H1 (cell line): Measurements from ENCODE around the gene KCNJ12. TPM values are rescaled to one million over a fixed set of nuclear protein-coding genes. Genes with fewer than 3 reads are reported as not detected.
A peak's percentile ranks its signal among the peaks of the same experiment; 100 is the strongest.

Experiments
- CTCF ChIA-PET: fragments of 300-600 bp; sonication (Branson Sonifier 250); formaldehyde crosslinking; loops from one replicate; lab custom pipeline; 2021; ENCODE audit not compliant: partially characterized antibody; lab: Charles Lee
- POLR2A ChIA-PET: fragments of 300-600 bp; sonication (Branson Sonifier 250); formaldehyde crosslinking; loops from one replicate; lab custom pipeline; 2021; ENCODE audit warnings: inconsistent platforms; ENCODE audit not compliant: partially characterized antibody; lab: Charles Lee
- DNase-seq, 2 experiments: peaks; one replicate each; pipeline versions ENCODE4 v3.0.0 to v3.0.0-alpha.2; 2010 to 2022; ENCODE audit warnings: low spot score in 2 of 2, low read depth in 1 of 2, mixed read lengths in 1 of 2
- FAIRE-seq: peaks from 2 replicates; lab custom pipeline; 2011; peaks lifted over from hg19 to GRCh38; lab: Jason Lieb, UNC
- H2AFZ ChIP-seq: 2 replicates; pipeline ENCODE4 v1.8.1; 2012; ENCODE audit warnings: low read length, inconsistent platforms
- H2AK5ac ChIP-seq: 2 replicates; pipeline ENCODE4 v1.6.1; 2013; ENCODE audit warnings: low read depth, low read length
- H2BK120ac ChIP-seq: replicated peaks from 2 replicates; pipeline ENCODE3; 2013; ENCODE audit warnings: low read depth, low read length, inconsistent platforms
- H2BK12ac ChIP-seq: 2 replicates; pipeline ENCODE4 v1.6.1; 2013; ENCODE audit warnings: low read depth, low read length
- H2BK15ac ChIP-seq: 2 replicates; pipeline ENCODE4 v1.6.1; 2013; ENCODE audit warnings: low read length
- H2BK20ac ChIP-seq: 2 replicates; pipeline ENCODE4 v1.6.1; 2013; ENCODE audit warnings: low read length
- H2BK5ac ChIP-seq: 2 replicates; pipeline ENCODE4 v1.6.1; 2013; ENCODE audit warnings: low read depth, low read length
- H3K14ac ChIP-seq: 2 replicates; pipeline ENCODE4 v1.6.1; 2013; ENCODE audit warnings: inconsistent platforms; ENCODE audit not compliant: insufficient read length
- H3K18ac ChIP-seq: 2 replicates; pipeline ENCODE4 v1.6.1; 2013; ENCODE audit warnings: low read length; ENCODE audit errors: extremely low read depth
- H3K23ac ChIP-seq: 2 replicates; pipeline ENCODE4 v1.6.1; 2013; ENCODE audit warnings: inconsistent platforms; ENCODE audit not compliant: insufficient read length
- H3K23me2 ChIP-seq: 2 replicates; pipeline ENCODE4 v1.6.1; 2013; ENCODE audit warnings: low read depth, low read length
- H3K27ac ChIP-seq: 2 replicates; pipeline ENCODE4 v1.6.1; 2011; ENCODE audit warnings: low read depth, low read length, inconsistent platforms
- H3K27me3 ChIP-seq, 4 experiments: replicated peaks in 1 of 4; 1 replicate in 1 of 4; 2 replicates in 3 of 4; pipeline versions ENCODE4 v1.6.1 to v1.8.1; 2011 to 2013; ENCODE audit warnings: low read length in 3 of 4, mild to moderate bottlenecking in 3 of 4, inconsistent platforms in 2 of 4, mixed read lengths in 2 of 4, moderate library complexity in 1 of 4; ENCODE audit not compliant: control insufficient read depth in 3 of 4, insufficient read depth in 3 of 4; ENCODE audit errors: extremely low read depth in 1 of 4
- H3K36me3 ChIP-seq, 4 experiments: 2 replicates each; pipeline versions ENCODE4 v1.6.1 to v1.8.1; 2011 to 2013; ENCODE audit warnings: mild to moderate bottlenecking in 4 of 4, low read length in 3 of 4, moderate library complexity in 2 of 4, control low read depth in 1 of 4, inconsistent platforms in 1 of 4; ENCODE audit not compliant: insufficient read depth in 4 of 4, control insufficient read depth in 2 of 4
- H3K4ac ChIP-seq: replicated peaks from 2 replicates; pipeline ENCODE3; 2013; ENCODE audit warnings: low read length, low read depth, mixed read lengths, inconsistent platforms; ENCODE audit not compliant: insufficient read length
- H3K4me1 ChIP-seq, 4 experiments: replicated peaks in 1 of 4; 1 replicate in 1 of 4; 2 replicates in 3 of 4; pipeline versions ENCODE4 v1.6.1 to v1.8.1; 2011 to 2013; ENCODE audit warnings: low read length in 3 of 4, inconsistent platforms in 2 of 4, mixed read lengths in 1 of 4; ENCODE audit not compliant: insufficient read depth in 4 of 4, control insufficient read depth in 3 of 4
- H3K4me2 ChIP-seq, 2 experiments: 2 replicates each; pipeline versions ENCODE4 v1.6.1 to v1.8.1; 2011 to 2013; ENCODE audit warnings: low read depth in 2 of 2, low read length in 2 of 2, control low read depth in 1 of 2, inconsistent platforms in 1 of 2, mild to moderate bottlenecking in 1 of 2; ENCODE audit not compliant: insufficient read depth in 1 of 2
- H3K4me3 ChIP-seq, 4 experiments: fragments of 200-600, 300-600 bp in 1 of 4; sonication (generic), shearing (Covaris generic), sonication (Bioruptor Twin) in 1 of 4; 2 replicates each; pipeline versions ENCODE4 v1.5.1 to v1.8.1; 2011 to 2016; ENCODE audit warnings: low read length in 4 of 4, low read depth in 3 of 4, control low read depth in 2 of 4, inconsistent platforms in 2 of 4, mild to moderate bottlenecking in 2 of 4, mixed read lengths in 1 of 4, moderate library complexity in 1 of 4; ENCODE audit not compliant: insufficient read depth in 2 of 4; ENCODE audit errors: extremely low read depth in 1 of 4
- H3K56ac ChIP-seq: replicated peaks from 2 replicates; pipeline ENCODE3; 2013; ENCODE audit warnings: low read depth, mild to moderate bottlenecking, mixed read lengths, low read length, inconsistent platforms; ENCODE audit not compliant: insufficient read length
- H3K79me1 ChIP-seq: 2 replicates; pipeline ENCODE4 v1.6.1; 2013; ENCODE audit warnings: low read depth, low read length, control low read depth
- H3K79me2 ChIP-seq, 2 experiments: 2 replicates each; pipeline versions ENCODE4 v1.6.1 to v1.8.1; 2012 to 2013; ENCODE audit warnings: low read length in 2 of 2, mild to moderate bottlenecking in 2 of 2, inconsistent platforms in 1 of 2; ENCODE audit not compliant: insufficient read depth in 2 of 2, control insufficient read depth in 1 of 2
- H3K9ac ChIP-seq, 4 experiments: replicated peaks in 1 of 4; 1 replicate in 1 of 4; 2 replicates in 3 of 4; pipeline versions ENCODE4 v1.6.1 to v1.8.1; 2011 to 2013; ENCODE audit warnings: low read depth in 3 of 4, low read length in 3 of 4, control low read depth in 2 of 4, mild to moderate bottlenecking in 2 of 4, moderate library complexity in 2 of 4, inconsistent platforms in 1 of 4; ENCODE audit errors: extremely low read depth in 1 of 4
- H3K9me3 ChIP-seq, 2 experiments: 2 replicates each; pipeline versions ENCODE4 v1.6.1 to v1.8.1; 2012 to 2013; ENCODE audit warnings: mild to moderate bottlenecking in 2 of 2, moderate library complexity in 2 of 2, control low read depth in 1 of 2, inconsistent platforms in 1 of 2, low read depth in 1 of 2, low read length in 1 of 2, mixed read lengths in 1 of 2; ENCODE audit not compliant: insufficient read depth in 2 of 2
- H4K20me1 ChIP-seq, 2 experiments: replicated peaks in 1 of 2; 2 replicates each; pipeline versions ENCODE3 to v1.8.1; 2011 to 2013; ENCODE audit warnings: inconsistent platforms in 2 of 2, low read length in 2 of 2, mild to moderate bottlenecking in 1 of 2; ENCODE audit not compliant: insufficient read depth in 2 of 2, control insufficient read depth in 1 of 2
- H4K5ac ChIP-seq: 2 replicates; pipeline ENCODE4 v1.6.1; 2013; ENCODE audit warnings: low read length, low read depth, mixed read lengths, inconsistent platforms; ENCODE audit not compliant: insufficient read length
- H4K8ac ChIP-seq: 2 replicates; pipeline ENCODE4 v1.8.0; 2013; ENCODE audit warnings: mild to moderate bottlenecking, moderate library complexity, low read length, inconsistent platforms; ENCODE audit not compliant: insufficient read depth; ENCODE audit errors: extremely low read depth
- H4K91ac ChIP-seq: replicated peaks from 2 replicates; pipeline ENCODE3; 2013; ENCODE audit warnings: low read length, mixed read lengths, inconsistent platforms; ENCODE audit not compliant: insufficient read length
- BCL11A ChIP-seq, 2 experiments: IDR thresholded peaks; one replicate each; pipeline ENCODE4 v1.6.1; 2011; ENCODE audit warnings: low read depth in 2 of 2, low read length in 2 of 2, mild to moderate bottlenecking in 2 of 2
- CTBP2 ChIP-seq: IDR thresholded peaks from 2 replicates; pipeline ENCODE4 v1.7.0; 2011; ENCODE audit warnings: borderline replicate concordance, mild to moderate bottlenecking, moderate library complexity, mixed read lengths, low read length; ENCODE audit not compliant: insufficient read depth, insufficient read length
- EZH2 ChIP-seq: fragments of 200-600 bp; sonication (generic); IDR thresholded peaks from 2 replicates; pipeline ENCODE4 v1.7.1; 2012; ENCODE audit warnings: low read depth, mild to moderate bottlenecking, moderate library complexity, low read length, inconsistent platforms; ENCODE audit not compliant: severe bottlenecking
- GABPA ChIP-seq: IDR thresholded peaks from 2 replicates; pipeline ENCODE4 v1.6.1; 2011; ENCODE audit warnings: mild to moderate bottlenecking, low read length, moderate library complexity, borderline replicate concordance; ENCODE audit not compliant: insufficient read depth
- JUN ChIP-seq: IDR thresholded peaks from 2 replicates; pipeline ENCODE4 v1.6.1; 2011; ENCODE audit warnings: low read depth, mild to moderate bottlenecking, improper control_type of control experiment, low read length
- KDM4A ChIP-seq: IDR thresholded peaks from one replicate; pipeline ENCODE4 v1.7.1; 2012; ENCODE audit warnings: low read depth, mild to moderate bottlenecking, moderate library complexity, low read length, inconsistent platforms; ENCODE audit not compliant: severe bottlenecking
- KDM5A ChIP-seq: fragments of 200-600 bp; IDR thresholded peaks from 2 replicates; pipeline ENCODE4 v1.7.1; 2012; ENCODE audit warnings: mild to moderate bottlenecking, low read length, inconsistent platforms, mixed read lengths
- RXRA ChIP-seq: IDR thresholded peaks from 2 replicates; pipeline ENCODE4 v1.6.1; 2011; ENCODE audit warnings: low read depth, mild to moderate bottlenecking, low read length, moderate library complexity; ENCODE audit not compliant: insufficient read depth
- SIX5 ChIP-seq: IDR thresholded peaks from 2 replicates; pipeline ENCODE4 v1.6.1; 2011; ENCODE audit warnings: mild to moderate bottlenecking, low read depth, low read length
- YY1 ChIP-seq: IDR thresholded peaks from 2 replicates; pipeline ENCODE4 v1.6.1; 2011; ENCODE audit warnings: low read depth, mild to moderate bottlenecking, low read length
- ZNF274 ChIP-seq: IDR thresholded peaks from 2 replicates; pipeline ENCODE4 v1.7.0; 2012; ENCODE audit warnings: low read length, borderline replicate concordance; ENCODE audit errors: extremely low read depth
- WGBS, 2 experiments: shearing (Covaris generic) in 1 of 2; methylation state at CpG; one replicate each; pipeline versions ENCODE4 v1.1.6 to v1.1.7; 2013 to 2015; ENCODE audit warnings: low lambda C conversion rate in 2 of 2, mixed read lengths in 2 of 2, inconsistent platforms in 1 of 2, low coverage in 1 of 2, missing lambda C conversion rate in 1 of 2; ENCODE audit not compliant: insufficient replicate concordance in 2 of 2, insufficient coverage in 1 of 2, insufficient read length in 1 of 2; ENCODE audit errors: extremely low coverage in 1 of 2, missing lambda C conversion rate in 1 of 2; 5-methylcytosine and 5-hydroxymethylcytosine counted together
- polyA plus RNA-seq, 7 experiments: library from polyadenylated mRNA; depleted of rRNA in 3 of 7; stranded (reverse) in 5 of 7; unstranded in 2 of 7; fragments of >200 nt in 5 of 7; fragments of 200-250 nt in 2 of 7; gene quantifications; 1 replicate in 5 of 7; 2 replicates in 1 of 7; 4 replicates in 1 of 7; pipeline versions ENCODE4 v1.2.1 to v1.2.3, GENCODE V29; 2011 to 2013; ENCODE audit warnings: missing spikeins in 2 of 7, mixed read lengths in 2 of 7
- total RNA-seq: library from RNA; stranded (reverse); fragmentation: NEBNext Ultra II Directional; extraction: Animal tissue kit (Norgen Biotek cat#: 25700); gene quantifications from 2 replicates; pipeline ENCODE4 v1.2.1, GENCODE V29; 2021
- TF ChIP-seq, protein P1 (sequence below): IDR thresholded peaks from 2 replicates; pipeline ENCODE4 v1.6.1; 2012; ENCODE audit warnings: inconsistent platforms

The KCNJ12 gene
- total and polyA plus RNA-seq, 2 of the 8 experiments (the other 6 are each of a cell fraction or from before 2014, with no cell fraction given) = 1.2 to 1.5 TPM

DNA sequence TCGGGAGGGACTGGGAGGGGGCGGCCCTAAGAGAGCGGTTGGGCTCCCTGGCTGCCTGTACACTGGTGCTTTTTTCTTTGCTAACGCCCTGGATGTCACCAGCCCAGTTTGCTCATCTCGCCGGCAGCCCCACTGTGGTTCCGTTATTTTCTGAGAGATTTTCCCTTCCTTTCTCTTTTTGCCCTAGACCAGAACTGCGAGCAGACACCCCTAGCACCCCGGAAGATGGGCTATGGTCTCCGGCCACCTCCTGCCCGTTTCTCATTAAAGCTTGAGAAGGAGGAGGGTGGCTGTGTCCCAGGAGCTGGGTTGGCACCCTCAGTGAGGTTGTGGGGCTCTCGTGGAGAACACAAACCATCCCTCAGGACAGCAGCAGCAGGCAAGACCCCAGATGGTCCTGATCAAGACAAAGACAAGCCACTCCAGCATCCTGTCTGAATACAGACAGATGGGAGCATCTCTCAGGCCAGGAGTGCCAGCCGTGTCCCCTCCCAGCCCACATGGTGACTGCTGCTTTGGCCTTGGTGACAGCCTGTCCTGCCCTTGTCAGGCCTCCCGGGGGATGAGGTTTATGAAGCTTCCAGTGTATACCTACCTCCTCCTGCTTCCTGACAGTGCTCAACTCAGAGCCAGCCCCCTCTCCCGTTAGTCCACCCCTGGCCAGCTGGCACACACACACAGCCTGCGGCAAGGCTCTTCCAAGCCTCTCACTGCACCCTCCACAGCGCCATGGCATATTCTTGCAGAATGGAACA lies 77.2 kb downstream of the KCNJ12 start:
- H4K20me1 ChIP-seq = no peaks in the 10 kb centered on the region
- no peaks in the 10 kb centered on the region for H3K79me1 ChIP-seq
- H3K23me2 ChIP-seq = peaks cover 14% of the 10 kb centered on the region; the same call in 1 of the 2 replicates
- no peak overlapping the region for H3K9ac ChIP-seq
- peaks cover 0 to 17% (median 11%) of the 10 kb centered on the region in 4 experiments; a peak in 6 of 7 replicates for H3K27me3 ChIP-seq
- H3K9me3 ChIP-seq = no peaks in the 10 kb centered on the region; a peak in 1 of 4 replicates
- H3K27ac ChIP-seq = no peak overlapping the region
- no peak overlapping the region for H3K4ac ChIP-seq
- no peak overlapping the region for H2BK5ac ChIP-seq
- CTCF ChIA-PET = no interaction called here
- H3K56ac ChIP-seq = no peak overlapping the region
- no peak overlapping the region for H4K91ac ChIP-seq
- H3K18ac ChIP-seq = no peak overlapping the region
- FAIRE-seq (no peak), DNase-seq (no peak)
- H3K36me3 ChIP-seq = no peaks in the 10 kb centered on the region
- no peak overlapping the region for H2BK15ac ChIP-seq
- H2BK120ac ChIP-seq = no peak overlapping the region
- no peak overlapping the region; the same call in 1 of the 2 replicates for H2AK5ac ChIP-seq
- H4K5ac ChIP-seq = no peak overlapping the region
- H4K8ac ChIP-seq = no peak overlapping the region
- H2BK12ac ChIP-seq = no peak overlapping the region
- H3K79me2 ChIP-seq = no peaks in the 10 kb centered on the region
- no peak overlapping the region for H2BK20ac ChIP-seq
- WGBS, 2 experiments = 78% methylated on average over 12 of the region's 17 CpGs; no CpG with 5 or more reads in 1 of the 2 experiments
- POLR2A ChIA-PET = no interaction called here
- H3K23ac ChIP-seq = no peak overlapping the region
- H3K4me3 ChIP-seq = peak overlapping the region in 1 of 4 experiments; percentile 49; a peak in 1 of 8 replicates
- H2AFZ ChIP-seq = no peak overlapping the region
- peaks cover 4 to 11% (median 6%) of the 10 kb centered on the region in 4 experiments for H3K4me1 ChIP-seq
- peak overlapping the region in 1 of 2 experiments; percentile 64; a peak in 2 of 4 replicates for H3K4me2 ChIP-seq
- H3K14ac ChIP-seq = no peak overlapping the region
- no peak for TF ChIP-seq GABPA
- TF ChIP-seq KDM4A = no peak
- TF ChIP-seq SIX5 = no peak
- TF ChIP-seq YY1 = no peak
- no peak for TF ChIP-seq EZH2
- no peak for TF ChIP-seq CTBP2
- TF ChIP-seq KDM5A = no peak
- TF ChIP-seq RXRA = no peak
- TF ChIP-seq BCL11A (IDR thresholded peaks at IDR 0.05; ENCODE audit: low read depth in 2 of 2, low read length in 2 of 2) = no peak
- no peak for TF ChIP-seq JUN
- TF ChIP-seq, protein P1, sequence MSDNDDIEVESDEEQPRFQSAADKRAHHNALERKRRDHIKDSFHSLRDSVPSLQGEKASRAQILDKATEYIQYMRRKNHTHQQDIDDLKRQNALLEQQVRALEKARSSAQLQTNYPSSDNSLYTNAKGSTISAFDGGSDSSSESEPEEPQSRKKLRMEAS = no peak
- TF ChIP-seq ZNF274 = no peak
